WTC11 (cell line): ENCODE data around the gene CLMN. TPM values are rescaled to one million over a fixed set of nuclear protein-coding genes. Genes with fewer than 3 reads are reported as not detected.

ENCODE experiments used
- CREB1 ChIP-seq: sonication (generic); formaldehyde crosslinking; IDR thresholded peaks from 2 replicates; pipeline ENCODE4 v1.8.0; 2023; ENCODE audit warnings: mild to moderate bottlenecking, missing genetic modification reagents
- CREM ChIP-seq: sonication (generic); formaldehyde crosslinking; IDR thresholded peaks from 2 replicates; pipeline ENCODE4 v1.8.1; 2022; ENCODE audit warnings: mild to moderate bottlenecking, missing genetic modification reagents, moderate library complexity
- ELF4 ChIP-seq: sonication (generic); formaldehyde crosslinking; IDR thresholded peaks from 2 replicates; pipeline ENCODE4 v1.8.1; 2022; ENCODE audit warnings: low read depth, mild to moderate bottlenecking, moderate library complexity, missing genetic modification reagents
- EMX1 ChIP-seq: fragments of 250-450 bp; sonication (Bioruptor Pico); IDR thresholded peaks from 2 replicates; pipeline ENCODE4 v1.8.0; 2021; ENCODE audit warnings: mild to moderate bottlenecking
- FOXP1 ChIP-seq: sonication (generic); formaldehyde crosslinking; IDR thresholded peaks from 2 replicates; pipeline ENCODE4 v1.8.0; 2022; ENCODE audit warnings: missing genetic modification reagents, mild to moderate bottlenecking, moderate library complexity, borderline replicate concordance
- NFYB ChIP-seq: sonication (generic); formaldehyde crosslinking; conservative IDR thresholded peaks from 2 replicates; pipeline ENCODE4 v1.8.0; 2022; ENCODE audit warnings: low read depth, missing genetic modification reagents
- RORB ChIP-seq: fragments of 250-450 bp; sonication (Bioruptor Pico); IDR thresholded peaks from 2 replicates; pipeline ENCODE4 v1.9.0; 2021; ENCODE audit warnings: mild to moderate bottlenecking
- TEAD1 ChIP-seq: sonication (generic); formaldehyde crosslinking; IDR thresholded peaks from 2 replicates; pipeline ENCODE4 v1.8.0; 2022; ENCODE audit warnings: mild to moderate bottlenecking, missing genetic modification reagents
- TEAD4 ChIP-seq: sonication (generic); formaldehyde crosslinking; IDR thresholded peaks from 2 replicates; pipeline ENCODE4 v1.8.0; 2022; ENCODE audit warnings: mild to moderate bottlenecking, missing genetic modification reagents
- TP53 ChIP-seq: sonication (generic); formaldehyde crosslinking; IDR thresholded peaks from 2 replicates; pipeline ENCODE4 v1.8.1; 2023; ENCODE audit warnings: mild to moderate bottlenecking, missing genetic modification reagents
- ZNF423 ChIP-seq: fragments of 250-450 bp; sonication (Bioruptor Pico); IDR thresholded peaks from 2 replicates; pipeline ENCODE4 v2.1.2; 2022; ENCODE audit warnings: mild to moderate bottlenecking, moderate library complexity
- ZNF671 ChIP-seq: fragments of 250-450 bp; sonication (Bioruptor Pico); IDR thresholded peaks from 2 replicates; pipeline ENCODE4 v1.8.0; 2021; ENCODE audit warnings: mild to moderate bottlenecking
- total RNA-seq: library from RNA; stranded (reverse); gene quantifications from 3 replicates; pipeline ENCODE4 v1.2.3, GENCODE V29; 2021
- TF ChIP-seq, protein P1 (sequence below): sonication (generic); formaldehyde crosslinking; IDR thresholded peaks from 2 replicates; pipeline ENCODE4 v1.8.1; 2022; ENCODE audit warnings: missing genetic modification reagents, borderline replicate concordance
- TF ChIP-seq, protein P2 (sequence below): fragments of 250-450 bp; sonication (Bioruptor Pico); IDR thresholded peaks from 2 replicates; pipeline ENCODE4 v1.9.0; 2021; ENCODE audit warnings: moderate library complexity, mild to moderate bottlenecking, inconsistent platforms, borderline replicate concordance
- TF ChIP-seq, protein P3 (sequence below): fragments of 250-450 bp; sonication (Bioruptor Pico); IDR thresholded peaks from 2 replicates; pipeline ENCODE4 v1.9.0; 2021; ENCODE audit warnings: mild to moderate bottlenecking
- TF ChIP-seq, protein P4 (sequence below): fragments of 250-450 bp; sonication (Bioruptor Pico); IDR thresholded peaks from 2 replicates; pipeline ENCODE4 v1.9.0; 2021; ENCODE audit warnings: mild to moderate bottlenecking, borderline replicate concordance
- TF ChIP-seq, protein P5 (sequence below): sonication (generic); formaldehyde crosslinking; IDR thresholded peaks from 2 replicates; pipeline ENCODE4 v1.8.1; 2023; ENCODE audit warnings: mild to moderate bottlenecking, missing genetic modification reagents, moderate library complexity
- TF ChIP-seq, protein P6 (sequence below): fragments of 200-600 bp; IDR thresholded peaks from 2 replicates; pipeline ENCODE4 v1.8.0; 2022; ENCODE audit warnings: antibody characterized with exemption

Gene CLMN
- total RNA-seq, 1 experiment from 2014 or later, result 12.2 TPM

DNA sequence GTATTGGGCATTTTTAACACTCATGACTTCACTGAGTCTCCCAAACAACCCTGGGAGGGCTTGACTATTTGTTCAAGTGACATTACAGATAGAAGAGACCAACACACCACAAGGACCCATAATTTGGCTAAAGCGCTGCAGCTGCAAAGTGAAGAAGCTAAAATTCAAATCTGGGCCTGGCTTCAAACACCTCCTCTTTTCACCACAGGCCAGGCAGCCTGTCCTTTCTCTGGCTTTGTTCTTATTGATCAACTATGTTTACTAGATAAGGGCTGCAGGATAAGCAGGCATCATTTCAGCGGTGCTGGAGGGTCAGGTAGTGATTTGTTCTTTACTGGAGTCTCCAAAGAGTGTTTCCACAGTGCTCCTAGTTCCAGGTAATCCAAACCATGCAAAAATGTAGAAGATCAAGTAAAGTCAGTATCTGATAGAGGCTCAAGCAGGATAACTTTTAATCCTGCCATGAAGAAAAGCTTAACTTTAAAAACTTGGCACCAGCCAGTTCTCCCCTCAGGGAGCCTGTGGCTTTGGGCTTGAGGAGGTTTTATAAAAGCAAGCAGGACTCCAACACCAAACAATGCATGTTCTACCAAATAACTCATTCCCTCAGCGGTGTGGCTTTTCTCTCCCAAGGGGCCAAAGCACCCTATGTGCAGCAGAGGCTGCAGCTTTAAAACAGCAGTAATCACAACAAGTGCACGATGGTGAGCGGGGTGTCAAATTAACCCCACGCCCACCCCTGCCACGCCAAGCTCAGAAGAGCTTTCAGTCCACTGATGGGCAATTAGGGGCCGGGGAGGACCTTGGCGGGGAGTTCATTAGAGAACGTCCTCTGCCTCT is 16.8 kb downstream of the CLMN start (continued):
- TF ChIP-seq, protein P1, sequence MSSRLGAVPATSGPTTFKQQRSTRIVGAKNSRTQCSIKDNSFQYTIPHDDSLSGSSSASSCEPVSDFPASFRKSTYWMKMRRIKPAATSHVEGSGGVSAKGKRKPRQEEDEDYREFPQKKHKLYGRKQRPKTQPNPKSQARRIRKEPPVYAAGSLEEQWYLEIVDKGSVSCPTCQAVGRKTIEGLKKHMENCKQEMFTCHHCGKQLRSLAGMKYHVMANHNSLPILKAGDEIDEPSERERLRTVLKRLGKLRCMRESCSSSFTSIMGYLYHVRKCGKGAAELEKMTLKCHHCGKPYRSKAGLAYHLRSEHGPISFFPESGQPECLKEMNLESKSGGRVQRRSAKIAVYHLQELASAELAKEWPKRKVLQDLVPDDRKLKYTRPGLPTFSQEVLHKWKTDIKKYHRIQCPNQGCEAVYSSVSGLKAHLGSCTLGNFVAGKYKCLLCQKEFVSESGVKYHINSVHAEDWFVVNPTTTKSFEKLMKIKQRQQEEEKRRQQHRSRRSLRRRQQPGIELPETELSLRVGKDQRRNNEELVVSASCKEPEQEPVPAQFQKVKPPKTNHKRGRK (CRISPR knock-in tag), result no peak
- TF ChIP-seq ELF4 (no peak), FOXP1 (CRISPR knock-in tag) (no peak), TP53 (CRISPR knock-in tag) (no peak), CREM (CRISPR knock-in tag) (no peak), ZNF423 (CRISPR knock-in tag) (no peak), RORB (CRISPR knock-in tag) (no peak), NFYB (no peak), ZNF671 (no peak), CREB1 (no peak), TEAD1 (CRISPR knock-in tag) (no peak), TEAD4 (CRISPR knock-in tag) (no peak), EMX1 (CRISPR knock-in tag) (no peak)
- TF ChIP-seq, protein P2, sequence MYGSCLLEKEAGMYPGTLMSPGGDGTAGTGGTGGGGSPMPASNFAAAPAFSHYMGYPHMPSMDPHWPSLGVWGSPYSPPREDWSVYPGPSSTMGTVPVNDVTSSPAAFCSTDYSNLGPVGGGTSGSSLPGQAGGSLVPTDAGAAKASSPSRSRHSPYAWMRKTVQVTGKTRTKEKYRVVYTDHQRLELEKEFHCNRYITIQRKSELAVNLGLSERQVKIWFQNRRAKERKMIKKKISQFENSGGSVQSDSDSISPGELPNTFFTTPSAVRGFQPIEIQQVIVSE (CRISPR knock-in tag), result no peak
- TF ChIP-seq, protein P3, sequence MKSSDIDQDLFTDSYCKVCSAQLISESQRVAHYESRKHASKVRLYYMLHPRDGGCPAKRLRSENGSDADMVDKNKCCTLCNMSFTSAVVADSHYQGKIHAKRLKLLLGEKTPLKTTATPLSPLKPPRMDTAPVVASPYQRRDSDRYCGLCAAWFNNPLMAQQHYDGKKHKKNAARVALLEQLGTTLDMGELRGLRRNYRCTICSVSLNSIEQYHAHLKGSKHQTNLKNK (CRISPR knock-in tag), result no peak
- TF ChIP-seq, protein P4, sequence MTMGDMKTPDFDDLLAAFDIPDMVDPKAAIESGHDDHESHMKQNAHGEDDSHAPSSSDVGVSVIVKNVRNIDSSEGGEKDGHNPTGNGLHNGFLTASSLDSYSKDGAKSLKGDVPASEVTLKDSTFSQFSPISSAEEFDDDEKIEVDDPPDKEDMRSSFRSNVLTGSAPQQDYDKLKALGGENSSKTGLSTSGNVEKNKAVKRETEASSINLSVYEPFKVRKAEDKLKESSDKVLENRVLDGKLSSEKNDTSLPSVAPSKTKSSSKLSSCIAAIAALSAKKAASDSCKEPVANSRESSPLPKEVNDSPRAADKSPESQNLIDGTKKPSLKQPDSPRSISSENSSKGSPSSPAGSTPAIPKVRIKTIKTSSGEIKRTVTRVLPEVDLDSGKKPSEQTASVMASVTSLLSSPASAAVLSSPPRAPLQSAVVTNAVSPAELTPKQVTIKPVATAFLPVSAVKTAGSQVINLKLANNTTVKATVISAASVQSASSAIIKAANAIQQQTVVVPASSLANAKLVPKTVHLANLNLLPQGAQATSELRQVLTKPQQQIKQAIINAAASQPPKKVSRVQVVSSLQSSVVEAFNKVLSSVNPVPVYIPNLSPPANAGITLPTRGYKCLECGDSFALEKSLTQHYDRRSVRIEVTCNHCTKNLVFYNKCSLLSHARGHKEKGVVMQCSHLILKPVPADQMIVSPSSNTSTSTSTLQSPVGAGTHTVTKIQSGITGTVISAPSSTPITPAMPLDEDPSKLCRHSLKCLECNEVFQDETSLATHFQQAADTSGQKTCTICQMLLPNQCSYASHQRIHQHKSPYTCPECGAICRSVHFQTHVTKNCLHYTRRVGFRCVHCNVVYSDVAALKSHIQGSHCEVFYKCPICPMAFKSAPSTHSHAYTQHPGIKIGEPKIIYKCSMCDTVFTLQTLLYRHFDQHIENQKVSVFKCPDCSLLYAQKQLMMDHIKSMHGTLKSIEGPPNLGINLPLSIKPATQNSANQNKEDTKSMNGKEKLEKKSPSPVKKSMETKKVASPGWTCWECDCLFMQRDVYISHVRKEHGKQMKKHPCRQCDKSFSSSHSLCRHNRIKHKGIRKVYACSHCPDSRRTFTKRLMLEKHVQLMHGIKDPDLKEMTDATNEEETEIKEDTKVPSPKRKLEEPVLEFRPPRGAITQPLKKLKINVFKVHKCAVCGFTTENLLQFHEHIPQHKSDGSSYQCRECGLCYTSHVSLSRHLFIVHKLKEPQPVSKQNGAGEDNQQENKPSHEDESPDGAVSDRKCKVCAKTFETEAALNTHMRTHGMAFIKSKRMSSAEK (CRISPR knock-in tag), result no peak
- TF ChIP-seq, protein P5, sequence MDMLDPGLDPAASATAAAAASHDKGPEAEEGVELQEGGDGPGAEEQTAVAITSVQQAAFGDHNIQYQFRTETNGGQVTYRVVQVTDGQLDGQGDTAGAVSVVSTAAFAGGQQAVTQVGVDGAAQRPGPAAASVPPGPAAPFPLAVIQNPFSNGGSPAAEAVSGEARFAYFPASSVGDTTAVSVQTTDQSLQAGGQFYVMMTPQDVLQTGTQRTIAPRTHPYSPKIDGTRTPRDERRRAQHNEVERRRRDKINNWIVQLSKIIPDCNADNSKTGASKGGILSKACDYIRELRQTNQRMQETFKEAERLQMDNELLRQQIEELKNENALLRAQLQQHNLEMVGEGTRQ, result no peak
- TF ChIP-seq, protein P6, sequence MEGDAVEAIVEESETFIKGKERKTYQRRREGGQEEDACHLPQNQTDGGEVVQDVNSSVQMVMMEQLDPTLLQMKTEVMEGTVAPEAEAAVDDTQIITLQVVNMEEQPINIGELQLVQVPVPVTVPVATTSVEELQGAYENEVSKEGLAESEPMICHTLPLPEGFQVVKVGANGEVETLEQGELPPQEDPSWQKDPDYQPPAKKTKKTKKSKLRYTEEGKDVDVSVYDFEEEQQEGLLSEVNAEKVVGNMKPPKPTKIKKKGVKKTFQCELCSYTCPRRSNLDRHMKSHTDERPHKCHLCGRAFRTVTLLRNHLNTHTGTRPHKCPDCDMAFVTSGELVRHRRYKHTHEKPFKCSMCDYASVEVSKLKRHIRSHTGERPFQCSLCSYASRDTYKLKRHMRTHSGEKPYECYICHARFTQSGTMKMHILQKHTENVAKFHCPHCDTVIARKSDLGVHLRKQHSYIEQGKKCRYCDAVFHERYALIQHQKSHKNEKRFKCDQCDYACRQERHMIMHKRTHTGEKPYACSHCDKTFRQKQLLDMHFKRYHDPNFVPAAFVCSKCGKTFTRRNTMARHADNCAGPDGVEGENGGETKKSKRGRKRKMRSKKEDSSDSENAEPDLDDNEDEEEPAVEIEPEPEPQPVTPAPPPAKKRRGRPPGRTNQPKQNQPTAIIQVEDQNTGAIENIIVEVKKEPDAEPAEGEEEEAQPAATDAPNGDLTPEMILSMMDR, result no peak
- TF ChIP-seq, all 79 proteins: peak for 0
